ENCODE results near the gene FOXP2.

DNA sequence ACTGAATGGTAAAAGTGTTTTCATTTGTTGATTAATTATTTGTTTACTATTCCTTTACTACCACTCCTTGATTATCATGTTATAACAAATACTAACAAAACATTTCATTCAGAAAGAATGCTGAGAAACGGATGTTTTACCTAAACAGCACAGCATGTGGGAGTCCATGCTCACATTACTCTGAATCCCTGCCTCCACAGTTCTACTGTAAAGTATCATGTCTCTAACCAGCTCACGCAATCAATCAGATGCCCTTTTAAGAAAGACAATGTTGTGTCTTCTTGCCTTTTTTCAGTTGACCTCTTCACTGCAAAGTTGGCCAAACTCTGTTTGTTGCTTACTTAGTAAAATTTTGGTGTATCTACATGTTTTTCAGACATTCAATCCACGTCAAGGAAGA is 274.8 kb downstream of the FOXP2 start:
- TF ChIP-seq, protein P1, sequence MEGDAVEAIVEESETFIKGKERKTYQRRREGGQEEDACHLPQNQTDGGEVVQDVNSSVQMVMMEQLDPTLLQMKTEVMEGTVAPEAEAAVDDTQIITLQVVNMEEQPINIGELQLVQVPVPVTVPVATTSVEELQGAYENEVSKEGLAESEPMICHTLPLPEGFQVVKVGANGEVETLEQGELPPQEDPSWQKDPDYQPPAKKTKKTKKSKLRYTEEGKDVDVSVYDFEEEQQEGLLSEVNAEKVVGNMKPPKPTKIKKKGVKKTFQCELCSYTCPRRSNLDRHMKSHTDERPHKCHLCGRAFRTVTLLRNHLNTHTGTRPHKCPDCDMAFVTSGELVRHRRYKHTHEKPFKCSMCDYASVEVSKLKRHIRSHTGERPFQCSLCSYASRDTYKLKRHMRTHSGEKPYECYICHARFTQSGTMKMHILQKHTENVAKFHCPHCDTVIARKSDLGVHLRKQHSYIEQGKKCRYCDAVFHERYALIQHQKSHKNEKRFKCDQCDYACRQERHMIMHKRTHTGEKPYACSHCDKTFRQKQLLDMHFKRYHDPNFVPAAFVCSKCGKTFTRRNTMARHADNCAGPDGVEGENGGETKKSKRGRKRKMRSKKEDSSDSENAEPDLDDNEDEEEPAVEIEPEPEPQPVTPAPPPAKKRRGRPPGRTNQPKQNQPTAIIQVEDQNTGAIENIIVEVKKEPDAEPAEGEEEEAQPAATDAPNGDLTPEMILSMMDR (IDR thresholded peaks at IDR 0.05; ENCODE audit: low read length) = no peak
- no peak for TF ChIP-seq EZH2 (IDR thresholded peaks at IDR 0.05; ENCODE audit: borderline replicate concordance, low read length)
